Omental fat pad (tissue), 4 donors: ENCODE measurements around the gene KCNG2. TPM values are rescaled to one million over a fixed set of nuclear protein-coding genes. Genes with fewer than 3 reads are reported as not detected.
A peak's percentile ranks its signal among the peaks of the same experiment; 100 is the strongest.

Source experiments
- ATAC-seq: fragments of 150-250 bp; one replicate; pipeline ENCODE4 v1.9.1; 2016; ENCODE audit warnings: mild to moderate bottlenecking, moderate library complexity; ENCODE audit not compliant: low FRiP score
- DNase-seq: peaks from one replicate; pipeline ENCODE4 v3.0.0-alpha.2; 2019; ENCODE audit warnings: low spot score
- total RNA-seq, 4 donors: library from RNA; depleted of rRNA; stranded (reverse); fragments of >200 nt; gene quantifications; one replicate each; pipeline ENCODE4 v1.1.0, GENCODE V29; 2016
- TF ChIP-seq, protein P1 (sequence below), 3 donors: fragments of 450-650 bp; IDR thresholded peaks; one replicate each; pipeline ENCODE4 v1.5.1; 2016 to 2017; ENCODE audit warnings: antibody characterized with exemption in 3 of 3, mild to moderate bottlenecking in 3 of 3, moderate library complexity in 2 of 3

KCNG2 gene
- total RNA-seq, 4 donors from 2014 or later: 0.75 to 2.4 (median 0.96) TPM; not detected in 1

GRCh38 chr18:79919089-79919488 lies 121.4 kb downstream of the KCNG2 start:
- peak; percentile 3 for DNase-seq
- no peak for ATAC-seq
- TF ChIP-seq, protein P1, sequence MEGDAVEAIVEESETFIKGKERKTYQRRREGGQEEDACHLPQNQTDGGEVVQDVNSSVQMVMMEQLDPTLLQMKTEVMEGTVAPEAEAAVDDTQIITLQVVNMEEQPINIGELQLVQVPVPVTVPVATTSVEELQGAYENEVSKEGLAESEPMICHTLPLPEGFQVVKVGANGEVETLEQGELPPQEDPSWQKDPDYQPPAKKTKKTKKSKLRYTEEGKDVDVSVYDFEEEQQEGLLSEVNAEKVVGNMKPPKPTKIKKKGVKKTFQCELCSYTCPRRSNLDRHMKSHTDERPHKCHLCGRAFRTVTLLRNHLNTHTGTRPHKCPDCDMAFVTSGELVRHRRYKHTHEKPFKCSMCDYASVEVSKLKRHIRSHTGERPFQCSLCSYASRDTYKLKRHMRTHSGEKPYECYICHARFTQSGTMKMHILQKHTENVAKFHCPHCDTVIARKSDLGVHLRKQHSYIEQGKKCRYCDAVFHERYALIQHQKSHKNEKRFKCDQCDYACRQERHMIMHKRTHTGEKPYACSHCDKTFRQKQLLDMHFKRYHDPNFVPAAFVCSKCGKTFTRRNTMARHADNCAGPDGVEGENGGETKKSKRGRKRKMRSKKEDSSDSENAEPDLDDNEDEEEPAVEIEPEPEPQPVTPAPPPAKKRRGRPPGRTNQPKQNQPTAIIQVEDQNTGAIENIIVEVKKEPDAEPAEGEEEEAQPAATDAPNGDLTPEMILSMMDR (IDR thresholded peaks at IDR 0.05): no peak

DNA sequence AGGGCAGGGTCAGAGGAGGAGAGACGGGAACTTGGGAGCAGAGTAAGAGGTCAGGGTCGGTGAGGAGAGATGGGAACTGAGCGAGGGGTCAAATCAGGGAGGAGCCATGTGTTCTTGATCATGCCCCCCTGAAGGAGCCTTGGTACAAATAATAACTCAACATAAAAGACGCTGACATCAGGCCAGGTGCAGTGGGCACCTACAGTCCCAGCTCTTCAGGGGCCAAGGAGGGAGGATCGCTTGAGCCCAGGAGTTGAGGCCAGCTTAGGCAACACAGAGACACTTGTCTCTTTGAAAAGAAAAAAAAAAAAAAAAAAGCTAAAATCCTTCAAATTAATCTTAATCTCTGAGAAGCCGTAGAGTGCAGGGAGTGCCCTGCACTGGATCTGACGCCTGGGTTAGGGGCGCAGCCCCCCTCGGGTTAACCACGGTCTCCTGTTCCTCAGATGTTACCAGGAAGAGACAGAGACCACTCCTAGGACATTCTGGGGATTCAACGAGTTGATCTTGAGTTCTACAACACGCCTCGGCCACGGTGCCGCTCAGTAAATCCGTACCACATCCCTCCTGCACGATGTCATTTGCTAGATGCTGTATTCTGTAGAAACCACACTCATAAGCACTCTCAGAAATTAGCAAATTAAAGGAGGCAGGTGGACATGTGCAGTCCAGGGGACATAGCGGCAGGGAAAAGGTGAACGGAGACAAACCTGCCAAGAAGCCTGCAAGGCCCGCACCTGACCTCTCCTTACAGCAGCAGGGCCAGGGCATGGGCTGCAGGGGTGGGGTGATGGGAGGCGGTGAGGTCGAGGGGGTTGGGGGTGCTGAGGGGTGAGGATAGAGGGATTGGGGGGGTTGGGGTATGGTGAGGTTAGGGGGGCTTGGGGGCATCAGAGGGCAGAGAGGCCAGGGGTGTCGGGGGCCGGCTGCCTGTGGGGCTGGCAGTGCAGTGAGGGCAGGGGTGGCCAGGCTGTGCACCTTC lies 124.5 kb downstream of the KCNG2 start:
- TF ChIP-seq, protein P1 (IDR thresholded peaks at IDR 0.05): no peak
- DNase-seq (peak; percentile 4), ATAC-seq (no peak)

- ATAC-seq (no peak), DNase-seq (peak; percentile 2)
- TF ChIP-seq, protein P1 (IDR thresholded peaks at IDR 0.05): no peak
Observed at GRCh38 chr18:79922971-79923411, 125.3 kb downstream of the KCNG2 start.

DNA sequence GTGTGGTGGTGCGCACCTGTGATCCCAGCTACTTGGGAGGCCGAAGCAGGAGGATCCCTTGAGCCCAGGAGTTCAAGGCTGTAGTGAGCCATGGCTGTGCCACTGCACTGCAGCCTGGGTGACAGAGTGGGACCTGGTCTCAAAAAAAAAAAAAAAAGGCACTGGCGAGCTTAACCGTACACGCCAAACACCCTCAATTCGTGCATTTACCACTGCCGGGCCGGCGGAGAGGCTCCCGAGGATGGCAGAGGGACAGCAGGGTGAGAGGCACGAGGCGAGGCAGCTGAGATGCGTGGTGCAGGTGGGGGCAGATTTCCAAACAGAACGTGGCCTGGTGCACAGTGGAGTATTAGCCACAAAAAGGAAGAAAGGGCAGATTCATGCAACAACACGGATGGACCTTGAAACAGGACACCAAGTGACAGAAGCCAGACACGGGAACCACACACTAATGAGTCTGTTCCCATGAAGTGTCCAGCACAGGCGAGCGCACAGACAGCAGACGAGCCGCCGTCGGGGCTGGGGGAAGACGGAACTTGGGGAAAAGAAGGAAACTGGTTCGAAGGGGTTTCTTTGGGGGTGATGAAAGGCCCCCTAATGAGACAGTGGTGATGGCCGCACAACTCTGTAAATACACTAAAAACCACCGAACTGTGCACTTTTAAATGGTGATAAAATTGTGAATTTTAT lies 126.3 kb downstream of the KCNG2 start:
- peak; percentile 6 for DNase-seq
- TF ChIP-seq, protein P1 (IDR thresholded peaks at IDR 0.05): no peak

DNA sequence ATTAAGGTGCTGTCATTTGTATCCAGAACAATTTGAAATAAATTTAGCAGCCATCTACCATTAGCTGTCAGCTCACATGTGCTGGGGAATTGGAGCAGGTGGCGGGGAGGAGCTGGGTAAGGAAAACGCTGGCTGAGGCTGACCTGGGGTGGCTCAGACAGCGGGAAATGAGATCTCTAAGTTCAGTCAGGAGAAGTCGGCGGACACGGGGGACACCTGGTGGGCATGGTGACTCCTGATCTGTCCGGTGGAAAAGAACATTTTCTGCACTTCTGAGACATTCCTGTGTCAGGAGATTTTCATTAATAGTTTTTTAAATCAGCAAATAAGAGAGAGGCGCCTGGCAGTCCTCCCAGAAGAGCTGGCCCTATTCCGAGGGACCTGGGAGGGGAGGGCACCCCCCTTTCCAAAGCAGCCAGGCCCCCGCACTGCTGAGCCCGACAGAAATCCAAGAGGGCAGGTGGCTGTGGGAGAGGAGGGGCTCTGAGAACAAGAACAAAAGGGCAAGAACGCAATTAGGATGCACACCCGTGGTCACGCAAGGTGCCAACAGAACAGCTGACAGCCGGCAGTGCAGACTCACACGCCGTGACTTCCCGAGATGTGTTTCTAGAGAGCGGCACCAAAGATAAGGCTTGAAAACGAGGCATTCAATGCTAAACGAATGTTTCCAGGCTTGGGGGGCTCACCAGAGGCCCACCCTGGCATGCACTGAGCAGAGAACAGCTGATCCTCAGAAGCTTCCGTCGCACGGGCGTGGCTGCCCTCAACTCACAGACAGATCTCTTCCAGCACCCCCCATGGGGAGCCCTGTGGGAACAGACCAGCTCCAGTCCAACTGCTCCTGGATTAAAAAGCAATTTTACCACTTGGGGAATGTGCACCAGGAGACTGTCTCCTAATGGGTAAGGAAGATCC lies 127.3 kb downstream of the KCNG2 start:
- DNase-seq: peak; percentile 16
- TF ChIP-seq, protein P1 (IDR thresholded peaks at IDR 0.05): no peak
- ATAC-seq: peak; percentile 44

More for the DNA sequence above, 126.3 kb downstream of the KCNG2 start:
- no peak for ATAC-seq

DNA sequence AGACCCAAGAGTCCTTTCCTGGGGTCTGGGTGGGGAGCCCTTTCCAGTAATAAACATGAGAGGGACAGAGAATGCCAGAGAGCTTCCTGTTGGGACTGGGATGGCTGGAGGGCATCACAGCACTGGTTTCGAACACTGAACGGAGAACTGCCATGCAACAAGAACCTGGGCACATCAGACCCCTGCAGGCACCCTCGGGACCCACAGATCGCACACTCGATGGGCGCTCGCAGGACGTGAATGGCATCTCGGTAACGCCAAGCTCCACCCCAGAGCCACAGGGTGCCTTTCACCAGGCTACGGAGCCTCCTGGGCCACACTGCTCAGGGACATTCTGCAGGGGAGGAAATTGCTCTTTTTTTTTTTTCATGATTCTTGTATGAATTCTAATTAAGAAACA lies 128.6 kb downstream of the KCNG2 start:
- no peak for ATAC-seq
- DNase-seq: peak; percentile 5
- TF ChIP-seq, protein P1 (IDR thresholded peaks at IDR 0.05): no peak
